GM19193 (cell line): ENCODE data around the gene SLC1A3.

Experiments
- POLR2A ChIP-seq: IDR thresholded peaks from 4 replicates; pipeline ENCODE4 v1.6.1; 2011; ENCODE audit not compliant: insufficient read depth, insufficient read length; ENCODE audit errors: extremely low read depth

SLC1A3 gene

DNA sequence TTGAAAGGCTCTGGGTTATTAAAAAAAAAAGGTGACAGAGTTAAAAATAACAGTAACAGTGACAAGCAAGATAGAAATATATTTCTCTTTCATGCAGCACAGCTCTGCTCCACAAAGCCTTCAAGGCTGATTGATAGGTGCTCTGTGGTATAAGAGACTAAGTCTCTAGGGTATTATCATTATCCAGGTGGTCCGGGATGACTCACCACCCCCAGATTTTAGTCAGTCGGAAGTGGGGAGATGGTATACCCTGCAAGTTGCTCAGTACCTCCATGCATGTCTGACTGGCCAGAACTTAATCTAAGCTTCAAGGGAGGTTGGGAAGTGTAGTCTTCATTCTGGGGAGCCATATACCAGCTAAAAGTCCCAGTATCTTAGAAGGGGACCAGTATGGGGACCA, 76.1 kb downstream of the SLC1A3 start:
- TF ChIP-seq POLR2A = no peak

GRCh38 chr5:36683821-36684434, 77.5 kb downstream of the SLC1A3 start:
- TF ChIP-seq POLR2A = no peak

DNA sequence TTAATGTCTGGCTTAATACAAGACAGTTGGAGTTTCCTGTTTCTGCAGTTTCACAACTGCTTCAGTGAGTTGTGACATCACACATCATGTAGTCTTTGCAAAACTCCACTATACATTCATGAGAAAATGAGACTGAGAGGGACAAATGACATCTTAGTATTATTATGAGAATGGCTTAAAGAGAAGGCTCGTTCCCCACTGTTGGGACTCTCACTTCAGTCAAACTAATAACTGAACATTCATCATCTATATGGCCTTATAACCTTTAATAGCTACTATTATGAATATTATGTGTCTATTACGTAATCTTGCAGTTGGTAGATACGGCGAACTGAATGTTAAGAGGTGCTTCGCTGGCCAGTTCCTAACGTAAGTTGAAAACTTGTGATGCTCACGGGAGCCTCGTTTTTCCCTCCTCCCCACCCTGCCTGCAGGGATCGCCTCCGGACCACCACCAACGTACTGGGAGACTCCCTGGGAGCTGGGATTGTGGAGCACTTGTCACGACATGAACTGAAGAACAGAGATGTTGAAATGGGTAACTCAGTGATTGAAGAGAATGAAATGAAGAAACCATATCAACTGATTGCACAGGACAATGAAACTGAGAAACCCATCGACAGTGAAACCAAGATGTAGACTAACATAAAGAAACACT, 79.4 kb downstream of the SLC1A3 start:
- no peak for TF ChIP-seq POLR2A

DNA sequence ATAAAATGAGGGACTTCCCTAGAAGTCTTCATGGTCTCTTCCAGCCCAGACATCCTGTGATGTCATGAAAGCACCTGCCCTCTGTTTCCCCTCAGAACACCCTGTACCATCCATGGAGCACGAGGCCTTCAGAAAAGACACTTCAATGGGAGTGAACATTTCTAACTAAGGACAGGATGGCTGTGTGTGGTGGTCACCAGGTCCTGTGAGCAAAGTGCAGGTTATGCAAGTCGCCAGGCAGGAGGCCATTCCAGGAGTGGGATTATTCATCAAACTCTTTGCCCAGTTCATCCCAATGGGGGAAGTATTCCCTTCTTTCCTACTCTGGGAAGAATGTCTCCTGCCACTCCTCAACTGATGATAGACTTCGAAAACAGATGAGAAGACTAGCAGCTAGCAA, 80.5 kb downstream of the SLC1A3 start:
- TF ChIP-seq POLR2A = no peak

- no peak for TF ChIP-seq POLR2A
Measured at GRCh38 chr5:36688722-36689121, 82.3 kb downstream of the SLC1A3 start.

- peak; percentile 15 for TF ChIP-seq POLR2A
Measured at GRCh38 chr5:36689225-36689624, 82.8 kb downstream of the SLC1A3 start.

GRCh38 chr5:36690041-36690961, 83.9 kb downstream of the SLC1A3 start:
- peak; percentile 60 for TF ChIP-seq POLR2A

DNA sequence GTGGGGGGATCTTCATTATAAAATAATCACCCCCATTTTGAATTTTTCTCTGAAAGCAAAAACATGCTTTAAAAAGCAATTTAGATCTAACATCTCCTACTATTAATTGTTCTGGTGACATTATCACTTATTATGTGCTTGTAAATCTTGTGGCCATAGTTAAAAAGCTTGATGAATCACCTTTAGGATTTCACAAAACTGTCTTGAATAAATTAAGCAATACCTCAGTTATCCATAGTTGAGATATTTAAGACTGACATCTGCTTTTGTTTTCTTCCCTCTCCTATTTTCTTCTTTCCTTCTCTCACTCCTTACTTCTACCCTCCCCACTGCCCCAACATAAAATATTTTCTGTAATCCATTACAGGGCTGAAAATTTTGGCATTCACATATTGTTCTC, 84.8 kb downstream of the SLC1A3 start:
- no peak for TF ChIP-seq POLR2A

GRCh38 chr5:36691696-36692371, 85.4 kb downstream of the SLC1A3 start:
- TF ChIP-seq POLR2A = no peak

DNA sequence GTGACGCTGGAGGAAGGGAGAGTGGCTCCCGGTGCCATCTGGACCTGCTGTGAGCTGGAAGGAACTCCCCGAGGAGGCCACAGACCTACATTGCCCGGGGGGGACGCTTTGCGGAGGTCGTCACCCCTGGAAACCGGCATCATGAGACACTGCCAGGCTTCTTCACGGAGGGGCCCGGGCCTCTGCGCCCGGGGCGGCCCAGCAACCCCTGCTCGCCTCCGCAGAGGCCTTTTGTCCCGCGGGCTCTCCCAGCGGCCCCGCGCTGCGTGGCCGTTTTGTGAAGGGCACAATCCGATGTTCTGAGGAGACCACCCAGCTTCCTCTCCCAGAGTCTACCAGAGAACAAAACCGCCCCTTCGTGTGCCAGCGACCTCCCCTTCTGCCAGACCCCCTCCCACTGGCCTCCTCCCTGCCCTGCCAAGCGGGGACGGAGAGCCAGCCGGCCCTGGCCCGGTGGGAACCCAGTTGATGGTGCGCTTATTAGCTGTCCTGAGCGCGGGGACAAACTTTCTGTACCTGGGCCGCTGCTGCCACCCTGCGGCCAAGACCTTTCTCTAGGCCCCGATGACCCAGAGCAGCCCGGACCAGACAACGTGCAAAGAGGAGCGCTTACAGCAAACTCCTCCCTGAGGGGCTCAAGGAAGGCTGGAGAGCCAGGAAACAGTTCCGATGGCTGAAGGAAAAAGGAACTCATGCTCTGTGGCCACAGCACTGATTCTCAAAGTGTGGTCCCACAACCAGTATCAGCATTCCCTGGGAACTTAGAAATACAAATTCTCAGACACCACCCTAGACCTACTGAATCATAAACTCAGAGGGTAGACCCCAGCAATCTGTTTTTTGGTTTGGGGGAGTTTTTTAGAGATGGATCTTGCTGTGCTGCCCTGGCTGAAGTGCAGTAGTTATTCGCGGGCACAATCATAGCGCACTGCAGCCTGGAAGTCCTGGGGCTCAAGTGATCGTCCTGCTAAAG, 86.7 kb downstream of the SLC1A3 start:
- TF ChIP-seq POLR2A = no peak

- TF ChIP-seq POLR2A = no peak
Measured at GRCh38 chr5:36694351-36694750, 87.9 kb downstream of the SLC1A3 start.

DNA sequence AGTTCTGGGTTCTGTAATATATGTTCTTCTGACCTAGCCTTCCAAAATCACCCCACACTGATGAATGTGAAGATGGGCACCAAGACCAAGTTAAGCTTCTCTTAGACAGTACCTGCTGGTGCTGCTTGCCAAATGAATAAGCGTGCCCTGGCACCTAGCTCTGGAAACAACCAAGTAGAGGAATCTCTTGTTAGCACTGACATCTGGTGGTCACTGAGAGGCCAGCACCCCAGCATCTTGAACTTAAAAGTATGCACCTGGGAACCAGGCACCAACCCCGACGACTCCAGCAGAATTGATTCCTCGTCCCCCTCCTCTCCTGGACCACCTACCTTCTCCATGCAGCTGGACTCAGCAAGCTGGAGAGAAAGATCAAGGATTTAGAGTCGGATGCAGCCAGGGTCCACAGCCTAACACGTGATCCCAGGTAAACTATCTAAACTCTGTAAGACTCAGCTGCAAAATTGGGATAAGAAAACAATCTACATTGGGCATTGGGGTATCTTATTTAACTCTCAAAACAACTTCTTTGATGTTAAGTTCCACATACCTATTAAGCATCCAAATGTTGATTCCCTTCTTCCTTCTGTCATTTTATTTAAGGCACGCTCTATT, 89.8 kb downstream of the SLC1A3 start:
- no peak for TF ChIP-seq POLR2A

- no peak for TF ChIP-seq POLR2A
Measured at GRCh38 chr5:36698031-36698430, 91.6 kb downstream of the SLC1A3 start.
